Muscle layer of duodenum (tissue), 2 donors: Measurements from ENCODE around the gene PRRT1.
A peak's percentile ranks its signal among the peaks of the same experiment; 100 is the strongest.

ENCODE experiments used
- H3K27ac ChIP-seq: one replicate; pipeline ENCODE4 v1.7.0; 2013; ENCODE audit warnings: mild to moderate bottlenecking, low read length
- H3K27me3 ChIP-seq: one replicate; pipeline ENCODE4 v1.7.0; 2013; ENCODE audit warnings: low read depth, mild to moderate bottlenecking, control low read depth, low read length
- H3K36me3 ChIP-seq, 2 donors: one replicate each; pipeline ENCODE4 v1.7.0; 2013; ENCODE audit warnings: low read length in 2 of 2, control low read depth in 1 of 2, mild to moderate bottlenecking in 1 of 2; ENCODE audit not compliant: insufficient read depth in 2 of 2, control insufficient read depth in 1 of 2
- H3K4me1 ChIP-seq, 2 donors: one replicate each; pipeline ENCODE4 v1.7.0; 2013; ENCODE audit warnings: low read length in 2 of 2, mild to moderate bottlenecking in 2 of 2, control low read depth in 1 of 2, moderate library complexity in 1 of 2; ENCODE audit not compliant: insufficient read depth in 2 of 2, control insufficient read depth in 1 of 2
- H3K4me3 ChIP-seq, 2 donors: one replicate each; pipeline ENCODE4 v1.7.0; 2013; ENCODE audit warnings: low read length in 2 of 2, low read depth in 1 of 2, mild to moderate bottlenecking in 1 of 2
- H3K9me3 ChIP-seq, 2 donors: one replicate each; pipeline ENCODE4 v1.7.0; 2013; ENCODE audit warnings: low read length in 2 of 2, control low read depth in 1 of 2, mild to moderate bottlenecking in 1 of 2; ENCODE audit not compliant: control insufficient read depth in 1 of 2
- donor health status: healthy.

The PRRT1 gene

GRCh38 chr6:32140420-32141046 lies 11.2 kb downstream of the PRRT1 start:
- Histone ChIP-seq H3K27me3 (no peaks in the 10 kb centered on the region), H3K9me3 (no peaks in the 10 kb centered on the region), H3K27ac (no peak overlapping the region), H3K36me3 (no peaks in the 10 kb centered on the region), H3K4me1 (no peaks in the 10 kb centered on the region), H3K4me3 (no peak overlapping the region)

GRCh38 chr6:32139590-32139989 lies 12.1 kb downstream of the PRRT1 start:
- no peaks in the 10 kb centered on the region for H3K36me3 ChIP-seq
- H3K27me3 ChIP-seq, result no peaks in the 10 kb centered on the region
- no peaks in the 10 kb centered on the region for H3K4me1 ChIP-seq
- H3K27ac ChIP-seq, result no peak overlapping the region
- H3K9me3 ChIP-seq, result no peaks in the 10 kb centered on the region
- H3K4me3 ChIP-seq, result no peak overlapping the region

GRCh38 chr6:32137454-32137853 lies 14.3 kb downstream of the PRRT1 start:
- H3K27me3 ChIP-seq, result no peaks in the 10 kb centered on the region
- no peaks in the 10 kb centered on the region for H3K9me3 ChIP-seq
- H3K4me1 ChIP-seq, result no peaks in the 10 kb centered on the region
- H3K36me3 ChIP-seq, result no peaks in the 10 kb centered on the region
- H3K27ac ChIP-seq, result no peak overlapping the region
- no peak overlapping the region for H3K4me3 ChIP-seq

DNA sequence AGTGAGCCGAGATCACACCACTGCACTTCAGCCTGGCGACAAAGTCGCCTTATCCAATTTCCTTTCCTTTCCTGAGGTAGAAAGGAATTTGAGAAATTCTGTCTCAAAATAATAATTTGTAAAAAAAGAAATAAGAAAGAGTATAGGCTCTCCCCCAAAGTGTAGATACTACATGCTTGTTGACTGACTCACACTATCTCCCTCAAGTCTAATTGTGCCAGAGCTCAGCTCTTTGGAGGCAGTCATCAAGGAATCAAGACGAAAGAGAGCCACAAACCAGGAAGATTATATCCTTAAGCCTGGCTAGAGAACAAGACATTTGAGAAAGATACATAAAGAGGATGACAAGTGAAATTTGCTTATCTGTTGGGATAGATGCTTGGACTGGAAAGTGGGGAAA lies 18.0 kb downstream of the PRRT1 start:
- Histone ChIP-seq H3K9me3 (no peaks in the 10 kb centered on the region), H3K4me1 (peaks cover 8 to 11% of the 10 kb centered on the region in 2 donors), H3K27me3 (no peaks in the 10 kb centered on the region), H3K36me3 (no peaks in the 10 kb centered on the region), H3K4me3 (no peak overlapping the region), H3K27ac (no peak overlapping the region)

- Histone ChIP-seq H3K27me3 (no peaks in the 10 kb centered on the region), H3K4me3 (no peak overlapping the region), H3K4me1 (peaks cover 16 to 22% of the 10 kb centered on the region in 2 donors), H3K9me3 (no peaks in the 10 kb centered on the region), H3K36me3 (no peaks in the 10 kb centered on the region), H3K27ac (no peak overlapping the region)
Observed at GRCh38 chr6:32132110-32132509, 19.6 kb downstream of the PRRT1 start.

GRCh38 chr6:32131439-32131948 lies 20.2 kb downstream of the PRRT1 start:
- Histone ChIP-seq H3K27ac (no peak overlapping the region), H3K4me3 (no peak overlapping the region), H3K27me3 (no peaks in the 10 kb centered on the region), H3K36me3 (peaks cover 0 to 5% of the 10 kb centered on the region in 2 donors), H3K4me1 (peaks cover 21 to 28% of the 10 kb centered on the region in 2 donors), H3K9me3 (no peaks in the 10 kb centered on the region)

DNA sequence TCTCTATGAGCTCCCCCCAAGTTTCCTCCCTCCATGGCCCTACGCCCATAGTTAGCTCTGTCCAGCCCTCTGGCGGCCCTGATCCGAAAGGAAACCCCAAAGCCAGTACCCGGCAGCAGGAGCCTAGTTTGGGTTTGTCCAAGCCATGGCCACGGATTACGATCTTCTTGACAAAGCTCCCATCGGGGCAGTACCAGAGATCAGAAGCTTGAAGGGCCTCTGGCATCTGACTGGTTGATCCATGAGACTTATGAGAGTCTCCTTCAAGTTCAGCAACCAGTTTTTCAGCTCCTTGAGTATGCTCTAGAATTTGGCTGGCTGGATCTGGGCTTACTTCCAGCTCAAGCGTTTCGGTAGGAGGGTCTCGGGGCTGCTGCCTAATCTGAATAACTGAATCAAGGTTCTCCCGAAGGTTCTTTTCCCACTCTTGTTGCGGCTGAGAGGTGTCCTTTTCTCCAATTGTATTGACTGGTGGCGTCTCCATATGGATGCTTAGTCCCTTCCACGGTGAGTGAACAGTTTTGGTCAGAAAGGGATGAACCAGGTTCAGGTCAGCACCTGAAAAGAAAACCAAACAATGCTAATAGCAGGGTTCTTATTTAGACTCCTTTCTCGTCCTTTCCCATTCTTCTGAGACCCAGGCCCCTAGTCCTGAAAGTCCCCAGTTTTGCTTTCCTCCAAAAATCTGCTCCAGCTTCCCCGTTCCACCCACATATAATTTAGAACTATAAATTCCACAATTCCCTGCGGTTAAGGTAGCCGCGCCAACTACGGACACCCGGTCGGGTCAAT lies 22.2 kb downstream of the PRRT1 start:
- peaks cover 21 to 35% of the 10 kb centered on the region in 2 donors for H3K4me1 ChIP-seq
- no peaks in the 10 kb centered on the region for H3K9me3 ChIP-seq
- peaks cover 6 to 19% of the 10 kb centered on the region in 2 donors for H3K36me3 ChIP-seq
- peak overlapping the region; percentile 94 for H3K27ac ChIP-seq
- peak overlapping the region; percentile 84 to 97 for H3K4me3 ChIP-seq
- no peaks in the 10 kb centered on the region for H3K27me3 ChIP-seq

- Histone ChIP-seq H3K4me1 (peaks cover 21 to 35% of the 10 kb centered on the region in 2 donors), H3K27me3 (no peaks in the 10 kb centered on the region), H3K9me3 (no peaks in the 10 kb centered on the region), H3K27ac (peak overlapping the region; percentile 94), H3K36me3 (peaks cover 6 to 24% of the 10 kb centered on the region in 2 donors), H3K4me3 (peak overlapping the region; percentile 97 to 99)
Observed at GRCh38 chr6:32128751-32129296, 22.9 kb downstream of the PRRT1 start.

- Histone ChIP-seq H3K4me1 (peaks cover 21 to 35% of the 10 kb centered on the region in 2 donors), H3K36me3 (peaks cover 13 to 31% of the 10 kb centered on the region in 2 donors), H3K27ac (peak within 1 kb of the TSS; percentile 94), H3K4me3 (peak within 1 kb of the TSS; percentile 97 to 99), H3K27me3 (no peaks in the 10 kb centered on the region), H3K9me3 (no peaks in the 10 kb centered on the region)
Observed at GRCh38 chr6:32127717-32128592, 23.8 kb downstream of the PRRT1 start, which contains the start of gene ATF6B. Gene ATF6B, minus strand, starts transcription at chr6:32128246. Its CDS starts 39 bp downstream, at chr6:32128207.

DNA sequence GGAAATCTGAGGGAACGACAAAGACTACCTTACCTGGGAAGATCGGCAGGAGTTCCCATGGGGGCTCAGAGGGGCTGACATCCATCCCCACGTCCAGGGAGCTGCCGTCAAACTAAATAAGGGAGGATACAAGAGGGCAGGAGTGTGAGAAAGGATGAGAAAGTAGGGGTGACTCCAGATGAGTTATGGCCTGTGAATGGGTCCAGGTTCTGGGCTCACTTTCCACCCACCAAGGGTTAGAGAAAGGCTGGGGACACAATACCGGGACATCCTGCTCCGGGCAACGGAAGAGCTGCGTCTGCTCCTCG lies 24.4 kb downstream of the PRRT1 start:
- peak overlapping the region; percentile 90 for H3K27ac ChIP-seq
- no peaks in the 10 kb centered on the region for H3K9me3 ChIP-seq
- no peaks in the 10 kb centered on the region for H3K27me3 ChIP-seq
- H3K4me3 ChIP-seq, result peak overlapping the region; percentile 97 to 99
- H3K36me3 ChIP-seq, result peaks cover 13 to 32% of the 10 kb centered on the region in 2 donors
- peaks cover 21 to 35% of the 10 kb centered on the region in 2 donors for H3K4me1 ChIP-seq
